ENCODE measurements around the gene IST1.
"Not testable (repeated sequence)": the region's sequence is repeated elsewhere in the genome, so short reads cannot be mapped to it uniquely, and the experiment has no call there.

The IST1 gene

DNA sequence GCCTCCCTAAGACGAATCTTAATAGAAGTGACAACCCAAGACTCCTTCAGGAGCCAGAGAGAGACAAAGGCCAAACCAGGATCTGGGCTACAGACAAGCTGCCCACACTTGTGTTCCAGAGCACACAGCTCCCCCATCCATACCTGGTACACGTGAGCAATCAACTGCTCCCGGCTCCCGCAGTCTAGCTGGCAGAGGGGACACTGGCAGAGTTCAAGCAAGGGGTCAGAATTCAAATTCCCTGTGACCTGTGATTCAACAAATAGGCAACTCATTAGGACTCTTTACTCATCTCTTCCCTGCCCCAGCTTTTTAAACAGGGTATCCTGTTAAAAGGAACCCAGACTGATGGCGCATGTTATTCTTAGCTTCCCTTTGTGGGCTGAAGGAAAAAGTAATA is 31.3 kb upstream of the IST1 start:
- Histone ChIP-seq H3K27ac (no peak overlapping the region), H3K4me3 (no peak overlapping the region)
- TF ChIP-seq, protein P1, sequence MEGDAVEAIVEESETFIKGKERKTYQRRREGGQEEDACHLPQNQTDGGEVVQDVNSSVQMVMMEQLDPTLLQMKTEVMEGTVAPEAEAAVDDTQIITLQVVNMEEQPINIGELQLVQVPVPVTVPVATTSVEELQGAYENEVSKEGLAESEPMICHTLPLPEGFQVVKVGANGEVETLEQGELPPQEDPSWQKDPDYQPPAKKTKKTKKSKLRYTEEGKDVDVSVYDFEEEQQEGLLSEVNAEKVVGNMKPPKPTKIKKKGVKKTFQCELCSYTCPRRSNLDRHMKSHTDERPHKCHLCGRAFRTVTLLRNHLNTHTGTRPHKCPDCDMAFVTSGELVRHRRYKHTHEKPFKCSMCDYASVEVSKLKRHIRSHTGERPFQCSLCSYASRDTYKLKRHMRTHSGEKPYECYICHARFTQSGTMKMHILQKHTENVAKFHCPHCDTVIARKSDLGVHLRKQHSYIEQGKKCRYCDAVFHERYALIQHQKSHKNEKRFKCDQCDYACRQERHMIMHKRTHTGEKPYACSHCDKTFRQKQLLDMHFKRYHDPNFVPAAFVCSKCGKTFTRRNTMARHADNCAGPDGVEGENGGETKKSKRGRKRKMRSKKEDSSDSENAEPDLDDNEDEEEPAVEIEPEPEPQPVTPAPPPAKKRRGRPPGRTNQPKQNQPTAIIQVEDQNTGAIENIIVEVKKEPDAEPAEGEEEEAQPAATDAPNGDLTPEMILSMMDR (IDR thresholded peaks at IDR 0.05) = no peak
- DNase-seq (ENCODE audit: low spot score) = no peak

DNA sequence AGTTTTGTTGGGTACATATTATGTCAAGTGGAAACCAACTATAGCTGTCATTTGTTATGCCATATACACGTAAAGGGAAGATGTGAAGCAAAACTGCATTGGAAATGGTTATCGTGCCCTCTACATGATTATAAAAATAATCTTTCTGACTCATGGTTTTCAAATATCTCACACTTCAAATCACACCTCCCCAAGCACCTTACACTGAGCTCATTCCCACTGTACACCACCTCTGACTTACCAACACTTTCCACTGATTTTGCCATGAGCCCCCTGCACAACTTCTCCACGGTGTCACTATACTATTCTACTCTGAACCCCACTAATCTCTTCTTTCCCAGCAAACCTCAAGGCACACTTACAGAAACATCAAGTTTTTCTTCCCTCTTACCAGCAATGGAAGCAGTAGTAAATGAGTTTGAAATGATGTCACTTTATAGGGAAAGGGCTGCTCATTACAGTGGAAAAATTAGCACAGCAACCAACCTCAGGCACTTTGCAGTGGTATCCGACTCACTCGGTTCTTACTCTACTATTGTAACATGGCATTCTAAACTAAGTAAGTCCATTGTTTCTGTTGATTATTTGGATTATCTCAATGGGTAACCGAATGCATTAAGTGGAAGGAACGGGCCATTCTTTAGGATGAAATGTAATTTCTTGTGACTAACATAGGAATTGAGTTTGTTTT is 30.0 kb upstream of the IST1 start:
- no peak for DNase-seq (ENCODE audit: low spot score)
- TF ChIP-seq, protein P1 (IDR thresholded peaks at IDR 0.05) = no peak

GRCh38 chr16:71867175-71867574 is 28.2 kb upstream of the IST1 start:
- not testable (repeated sequence) for H3K4me3 ChIP-seq; DNase-seq (ENCODE audit: low spot score); H3K27ac ChIP-seq

More for the DNA sequence above, 30.0 kb upstream of the IST1 start:
- no peak overlapping the region for H3K27ac ChIP-seq
- no peak overlapping the region for H3K4me3 ChIP-seq

GRCh38 chr16:71867939-71868338 is 27.4 kb upstream of the IST1 start:
- Histone ChIP-seq H3K4me3 (no peak overlapping the region), H3K27ac (no peak overlapping the region)
- TF ChIP-seq, protein P1 (IDR thresholded peaks at IDR 0.05) = no peak
- no peak for DNase-seq (ENCODE audit: low spot score)

- Histone ChIP-seq H3K4me3 (no peak overlapping the region), H3K27ac (no peak overlapping the region)
- DNase-seq (ENCODE audit: low spot score) = no peak
These were observed 26.2 kb upstream of the IST1 start for GRCh38 chr16:71869089-71869488.

DNA sequence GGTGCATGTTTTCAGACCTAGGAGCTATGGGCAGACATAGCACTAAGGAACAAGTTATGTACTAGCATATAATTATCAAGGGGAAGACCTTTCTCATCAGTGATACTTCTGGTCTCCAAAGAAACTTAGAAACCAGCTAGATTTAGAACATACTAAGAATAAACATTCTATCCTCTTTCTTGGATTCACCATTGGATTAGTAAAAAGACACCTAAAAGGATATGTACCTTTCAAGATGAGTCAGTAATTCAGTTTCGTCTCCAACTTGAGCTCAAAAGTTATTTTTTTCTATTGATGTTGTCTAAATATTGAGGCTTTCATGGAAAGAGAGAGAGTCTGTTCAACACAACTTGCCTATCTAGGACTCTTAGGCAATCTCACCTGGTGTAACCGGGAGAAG is 24.5 kb upstream of the IST1 start:
- TF ChIP-seq, protein P1 (IDR thresholded peaks at IDR 0.05) = no peak
- H3K4me3 ChIP-seq = no peak overlapping the region

More at GRCh38 chr16:71869089-71869488, 26.2 kb upstream of the IST1 start:
- TF ChIP-seq, protein P1 (IDR thresholded peaks at IDR 0.05) = no peak

GRCh38 chr16:71873199-71873598 is 22.1 kb upstream of the IST1 start:
- no peak overlapping the region for H3K27ac ChIP-seq
- TF ChIP-seq, protein P1 (IDR thresholded peaks at IDR 0.05) = no peak
- DNase-seq (ENCODE audit: low spot score) = no peak
- H3K4me3 ChIP-seq = no peak overlapping the region

More for the DNA sequence above, 24.5 kb upstream of the IST1 start:
- H3K27ac ChIP-seq = no peak overlapping the region
- DNase-seq (ENCODE audit: low spot score) = no peak

Measured in coronary artery (tissue), 2 donors.